NT2/D1 (cell line): ENCODE data around the gene IL15.

Source experiments
- SUZ12 ChIP-seq: IDR thresholded peaks from 2 replicates; pipeline ENCODE4 v1.6.1; 2011; ENCODE audit not compliant: insufficient read length, insufficient read depth; ENCODE audit errors: extremely low read depth
- YY1 ChIP-seq: IDR thresholded peaks from 2 replicates; pipeline ENCODE4 v1.6.1; 2011; ENCODE audit not compliant: insufficient read length, insufficient read depth
- ZNF274 ChIP-seq: IDR thresholded peaks from 2 replicates; pipeline ENCODE4 v1.6.1; 2011; ENCODE audit warnings: mild to moderate bottlenecking, low read depth, low read length

DNA sequence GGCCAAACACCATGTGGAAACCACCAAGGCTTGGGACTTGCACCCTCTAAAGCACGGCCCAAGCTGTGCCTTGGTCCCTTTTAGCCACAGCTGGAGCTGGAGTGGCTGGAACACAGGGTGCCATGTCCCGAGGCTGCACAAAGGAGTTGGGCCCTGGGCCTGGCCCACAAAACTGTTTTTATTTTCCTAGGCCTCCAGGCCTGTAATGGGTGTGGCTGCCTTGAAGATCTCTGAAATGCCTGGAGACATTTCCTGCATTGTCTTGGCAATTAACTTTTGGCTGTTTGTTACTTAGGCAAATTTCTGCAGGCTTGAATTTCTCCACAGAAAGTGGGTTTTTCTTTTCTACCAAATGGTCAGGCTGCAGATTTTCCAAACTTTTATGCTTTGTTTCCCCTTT, 55.7 kb downstream of the IL15 start:
- TF ChIP-seq YY1 (no peak), ZNF274 (no peak), SUZ12 (no peak)
